ENCODE measurements around the gene CDH4. TPM values are rescaled to one million over a fixed set of nuclear protein-coding genes. Genes with fewer than 3 reads are reported as not detected.
"Not testable (repeated sequence)": the region's sequence is repeated elsewhere in the genome, so short reads cannot be mapped to it uniquely, and the experiment has no call there.

The CDH4 gene
- polyA plus RNA-seq, 4 donors = 1.1 to 8.1 (median 6.9) TPM

DNA sequence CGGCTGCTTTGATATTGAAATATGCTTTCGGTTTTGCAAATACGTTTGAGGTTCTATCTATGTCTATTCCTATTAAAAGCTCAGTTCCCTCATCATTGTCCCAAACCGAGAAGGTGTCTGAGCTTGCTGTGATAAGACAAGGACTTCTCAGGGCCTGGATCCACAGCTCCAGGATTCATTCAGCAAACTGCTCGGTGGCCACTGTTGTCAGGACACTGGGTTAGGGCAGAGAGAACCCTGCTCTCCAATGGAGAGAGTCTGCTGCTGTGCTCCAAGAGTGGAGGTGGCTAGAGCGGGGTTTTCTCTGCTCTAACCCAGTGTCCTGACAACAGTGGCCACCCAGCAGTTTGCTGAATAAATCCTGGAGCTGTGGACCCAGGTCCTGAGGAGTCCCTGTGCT, 198.5 kb downstream of the CDH4 start:
- DNase-seq (ENCODE audit: low read depth in 4 of 4, low spot score in 3 of 4) = no peak

DNA sequence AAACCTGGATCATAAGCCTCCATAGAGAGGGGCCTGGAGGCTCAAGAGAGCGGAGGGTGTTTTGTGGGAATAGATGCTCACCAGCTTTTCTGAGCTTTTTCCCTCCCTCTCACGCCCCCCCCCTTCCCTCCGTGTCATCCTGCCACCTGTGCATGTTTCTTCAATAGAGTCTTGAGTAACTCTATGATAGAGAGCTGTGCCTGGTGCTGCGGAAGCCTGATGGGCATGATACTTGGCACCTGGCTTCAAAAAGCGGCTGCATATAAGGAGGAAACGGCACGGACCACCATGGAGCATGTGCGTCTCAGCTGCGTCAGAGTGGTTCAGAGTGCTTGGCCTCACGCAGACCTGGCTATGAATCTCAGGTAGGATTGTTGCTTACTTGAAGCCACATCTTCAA, 198.9 kb downstream of the CDH4 start:
- no peak for DNase-seq (ENCODE audit: low read depth in 4 of 4, low spot score in 3 of 4)

DNA sequence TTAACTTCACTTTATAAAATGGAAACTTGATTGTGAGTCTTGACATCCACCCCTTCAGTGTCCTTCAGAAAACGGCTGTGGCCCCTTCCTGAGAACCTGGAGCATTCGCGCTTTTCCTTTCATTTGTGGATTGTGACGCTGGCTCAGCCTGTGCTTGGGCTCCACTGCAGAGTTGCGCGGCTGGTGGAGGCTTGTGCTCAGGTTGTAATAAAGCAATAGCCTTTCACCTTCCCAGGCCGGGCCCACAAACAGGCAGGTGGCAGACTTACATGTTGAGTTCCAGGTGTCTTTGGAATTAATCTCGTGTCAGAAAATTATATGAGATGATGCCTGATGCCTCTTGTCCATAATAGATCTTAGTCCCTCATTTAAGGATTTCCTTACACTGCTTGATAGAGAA, 199.9 kb downstream of the CDH4 start:
- no peak for DNase-seq (ENCODE audit: low read depth in 4 of 4, low spot score in 3 of 4)

DNA sequence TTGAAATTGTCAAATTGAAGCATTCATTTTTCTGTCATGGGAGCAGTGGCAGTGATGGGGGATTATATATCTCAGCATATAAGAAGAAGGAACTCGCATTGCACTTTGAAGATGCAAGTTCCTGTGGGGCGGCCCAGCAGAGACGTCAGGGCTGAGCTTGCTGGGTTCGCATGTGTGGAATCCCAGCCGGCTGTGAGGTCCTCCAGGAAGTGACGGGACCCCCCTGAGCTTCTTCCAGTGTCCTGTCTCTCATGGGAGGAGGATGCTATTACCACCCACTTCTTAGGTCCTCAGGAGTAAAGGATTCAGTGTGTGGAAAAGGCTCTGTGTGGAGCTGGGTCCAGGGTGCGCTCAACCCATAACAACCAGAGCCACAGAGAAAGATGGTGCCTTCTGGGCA, 201.2 kb downstream of the CDH4 start:
- DNase-seq (ENCODE audit: low read depth in 4 of 4, low spot score in 3 of 4) = no peak

DNA sequence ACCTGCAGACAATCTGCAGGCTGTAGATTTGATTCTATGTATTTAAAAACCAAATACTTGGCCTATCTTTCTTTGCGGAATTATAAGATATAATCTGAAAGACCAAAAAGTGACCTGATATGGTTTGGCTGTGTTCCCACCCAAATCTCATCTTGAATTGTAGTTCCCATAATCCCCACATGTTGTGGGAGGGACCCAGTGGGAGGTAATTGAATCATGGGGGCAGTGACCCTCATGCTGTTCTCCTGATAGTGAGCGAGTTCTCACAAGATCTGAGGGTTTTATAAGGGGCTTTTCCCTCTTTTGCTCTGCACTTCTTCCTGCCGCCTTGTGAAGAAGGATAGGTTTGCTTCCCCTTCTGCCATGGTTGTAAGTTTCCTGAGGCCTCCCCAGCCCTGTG, 201.6 kb downstream of the CDH4 start:
- DNase-seq (ENCODE audit: low read depth in 4 of 4, low spot score in 3 of 4) = not testable (repeated sequence)

DNA sequence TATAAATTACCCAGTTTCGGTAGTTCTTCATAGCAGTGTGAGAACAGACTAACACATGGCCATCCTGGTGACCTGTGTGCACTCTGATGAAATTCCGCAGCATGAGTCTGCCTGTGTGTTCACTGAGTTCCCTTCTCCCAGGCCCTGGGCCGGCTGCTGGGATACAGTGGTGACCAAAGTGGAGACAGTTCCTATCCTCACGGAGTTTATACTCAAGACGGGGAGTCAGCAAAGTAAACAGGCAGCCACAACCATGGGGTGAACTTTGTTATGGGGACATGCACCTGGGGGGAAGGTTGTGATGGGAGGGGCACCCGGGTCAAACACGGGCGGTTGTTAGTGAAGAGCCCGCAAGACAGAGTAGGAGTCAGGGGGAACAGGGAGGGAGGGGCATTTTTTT, 202.0 kb downstream of the CDH4 start:
- no peak for DNase-seq (ENCODE audit: low read depth in 4 of 4, low spot score in 3 of 4)

DNA sequence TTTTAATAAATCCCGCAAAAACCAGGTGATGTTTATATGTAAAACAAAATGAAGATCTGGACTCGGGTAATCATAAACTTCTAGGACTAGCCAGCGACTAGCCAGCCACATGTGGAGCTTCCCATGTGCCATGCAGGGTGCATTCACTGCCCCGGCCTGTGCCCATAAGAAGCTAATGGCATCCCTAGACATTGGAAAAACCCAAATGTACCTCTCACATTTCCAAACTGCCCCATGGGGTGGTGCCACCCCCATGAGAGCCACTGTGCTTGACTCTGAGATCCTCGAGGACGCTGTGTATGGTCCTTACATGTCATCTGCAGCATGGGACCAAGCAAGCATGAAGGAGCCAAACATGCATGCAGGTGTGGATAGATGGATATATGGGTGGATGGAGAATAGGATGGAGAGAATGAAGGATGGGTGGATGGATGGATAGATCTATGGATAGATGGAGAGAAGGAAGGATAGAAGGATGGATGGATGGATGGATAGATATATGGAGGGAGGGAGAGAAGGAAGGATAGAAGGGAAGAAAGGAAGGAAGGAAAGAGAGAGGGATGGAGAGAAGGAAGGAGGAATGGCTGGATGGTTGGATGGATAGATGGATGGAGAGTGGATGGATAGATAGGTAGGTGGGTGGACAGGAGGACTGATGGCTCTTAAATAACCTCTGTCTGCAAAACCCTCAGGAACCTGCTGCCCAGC, 203.6 kb downstream of the CDH4 start:
- DNase-seq (ENCODE audit: low read depth in 4 of 4, low spot score in 3 of 4) = no peak

DNA sequence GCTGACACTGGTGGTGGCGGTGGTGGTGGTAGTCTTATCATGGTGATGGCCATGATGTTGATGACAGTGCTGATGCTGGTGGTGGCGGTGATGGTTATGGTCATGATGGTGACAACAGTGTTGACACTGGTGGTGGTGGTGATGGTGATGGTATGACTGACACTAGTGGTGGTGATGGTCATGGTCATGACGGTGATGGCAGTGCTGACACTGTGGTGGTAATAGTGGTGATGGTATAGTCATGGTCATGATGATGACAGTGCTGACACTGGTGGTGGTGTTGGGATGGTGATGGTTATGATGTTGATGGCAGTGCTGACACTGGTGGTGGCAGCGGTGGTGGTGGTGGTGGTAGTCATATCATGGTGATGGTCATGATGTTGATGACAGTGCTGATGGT, 205.7 kb downstream of the CDH4 start:
- no peak for DNase-seq (ENCODE audit: low read depth in 4 of 4, low spot score in 3 of 4)

DNA sequence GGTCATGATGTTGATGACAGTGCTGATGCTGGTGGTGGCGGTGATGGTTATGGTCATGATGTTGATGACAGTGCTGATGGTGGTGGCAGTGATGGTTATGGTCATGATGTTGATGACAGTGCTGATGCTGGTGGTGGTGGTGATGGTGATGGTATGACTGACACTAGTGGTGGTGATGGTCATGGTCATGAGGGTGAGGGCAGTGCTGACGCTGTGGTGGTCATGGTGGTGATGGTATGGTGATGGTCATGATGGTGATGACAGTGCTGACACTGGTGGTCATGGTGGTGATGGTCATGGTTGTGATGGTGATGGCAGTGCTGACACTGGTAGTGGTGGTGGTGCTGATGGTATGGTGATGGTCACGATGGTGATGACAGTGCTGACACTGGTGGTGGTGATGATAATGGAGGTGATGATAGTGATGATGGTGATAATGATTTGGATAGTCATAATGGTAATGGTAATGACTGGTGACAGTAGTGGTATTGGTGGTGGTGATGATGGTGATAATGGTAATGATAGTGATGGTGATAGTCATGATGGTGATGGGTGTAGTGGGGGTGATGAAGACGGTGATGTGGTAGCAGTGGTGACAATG, 206.2 kb downstream of the CDH4 start:
- DNase-seq (ENCODE audit: low read depth in 4 of 4, low spot score in 3 of 4) = no peak

DNA sequence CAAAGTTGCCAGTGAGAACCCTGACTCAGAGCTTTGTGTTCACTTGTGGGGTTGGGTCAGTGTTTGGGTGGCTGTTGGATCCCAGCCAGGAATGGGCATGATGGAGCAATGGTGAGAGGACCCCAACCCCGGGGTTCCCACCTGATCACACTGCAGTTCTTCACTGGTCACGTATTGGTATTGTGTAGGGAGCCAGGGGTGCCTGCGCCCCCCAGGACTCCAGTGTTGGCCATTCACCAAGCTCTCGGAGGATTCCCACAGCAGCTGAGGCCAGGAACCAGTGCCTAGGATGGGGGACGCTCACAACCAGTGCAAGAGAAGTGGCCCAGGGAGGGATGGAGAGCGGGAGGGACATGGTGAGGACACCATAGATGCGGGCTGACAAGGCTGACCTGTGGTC, 207.2 kb downstream of the CDH4 start:
- DNase-seq (ENCODE audit: low read depth in 4 of 4, low spot score in 3 of 4) = no peak

DNA sequence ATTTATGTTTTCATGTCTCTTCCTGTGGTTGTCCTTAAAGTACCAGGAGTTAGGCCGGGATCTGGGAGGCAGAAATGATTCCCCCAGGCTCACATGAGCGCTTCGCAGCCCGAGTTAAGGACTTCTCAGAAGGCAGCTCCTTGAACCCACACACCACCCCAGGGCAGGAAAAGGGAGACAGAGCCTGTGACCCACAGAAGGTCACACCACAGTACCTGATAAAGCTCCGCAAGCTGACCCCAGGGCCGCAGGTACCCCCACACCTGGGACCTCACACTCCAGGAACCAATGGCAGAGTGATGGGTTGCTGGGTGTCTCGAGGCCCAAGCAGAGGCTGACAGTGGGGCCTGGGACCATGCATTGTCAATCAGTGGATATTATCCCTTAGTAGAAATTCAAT, 207.6 kb downstream of the CDH4 start:
- DNase-seq (ENCODE audit: low read depth in 4 of 4, low spot score in 3 of 4) = no peak

DNA sequence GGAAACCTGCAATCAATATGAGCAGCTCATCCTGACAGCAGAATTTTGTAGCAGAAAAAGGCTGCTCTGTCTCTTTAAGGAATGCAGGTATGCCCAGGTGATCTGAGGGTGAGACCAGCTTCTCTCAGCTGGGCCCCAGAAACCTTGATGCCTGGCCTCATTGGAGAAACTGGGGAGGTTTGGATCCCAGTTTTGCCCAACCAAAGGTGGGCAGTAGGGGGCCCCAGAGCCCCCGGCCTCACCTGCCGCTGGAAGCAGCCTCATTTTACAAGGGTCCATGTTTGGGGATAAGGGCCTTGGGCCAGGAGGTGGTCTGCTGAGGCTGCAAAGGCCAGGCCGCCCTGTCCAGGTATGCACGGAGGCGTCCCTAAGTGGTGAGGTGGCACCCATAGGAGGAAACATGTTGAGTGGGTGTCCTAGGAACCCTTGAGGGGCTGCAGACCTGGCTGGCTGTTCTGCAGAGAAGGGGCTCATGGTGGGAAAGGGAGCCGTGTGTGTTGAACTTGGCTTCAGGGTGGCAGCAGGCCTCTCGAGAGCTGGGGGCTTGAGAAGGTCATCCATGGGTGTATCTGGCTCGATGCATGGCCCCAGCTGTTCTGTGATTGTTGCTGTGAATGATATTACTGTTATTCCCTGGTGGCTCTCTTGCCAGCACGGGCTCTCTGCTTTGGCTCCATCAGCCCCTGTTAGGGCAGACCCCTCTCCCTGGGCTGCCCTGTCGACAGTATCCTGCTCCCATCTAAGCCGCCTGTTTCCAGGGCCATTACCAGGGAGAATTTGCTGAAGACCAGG, 208.4 kb downstream of the CDH4 start:
- DNase-seq (ENCODE audit: low read depth in 4 of 4, low spot score in 3 of 4) = no peak

DNA sequence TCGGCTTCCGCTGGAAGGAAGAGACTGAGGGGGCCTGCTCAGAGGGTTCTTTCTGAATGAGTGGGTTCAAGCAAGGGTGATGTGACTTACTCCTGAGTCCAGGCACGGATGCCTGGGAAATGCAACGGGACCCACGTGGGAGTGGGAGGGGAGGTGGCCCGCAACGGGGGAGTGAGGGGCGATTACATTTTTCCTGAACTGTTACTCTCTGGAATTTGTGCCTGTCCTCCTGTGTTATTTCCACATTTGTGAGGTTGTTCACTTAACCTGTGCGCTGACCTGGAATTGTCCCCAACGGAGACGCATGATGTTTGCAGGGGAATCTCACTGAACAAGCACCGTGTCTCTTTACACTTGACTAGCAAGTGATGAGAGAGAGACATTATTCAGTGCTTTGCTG, 209.4 kb downstream of the CDH4 start:
- DNase-seq (ENCODE audit: low read depth in 4 of 4, low spot score in 3 of 4) = peak; percentile 27 to 60 (median 41)

DNA sequence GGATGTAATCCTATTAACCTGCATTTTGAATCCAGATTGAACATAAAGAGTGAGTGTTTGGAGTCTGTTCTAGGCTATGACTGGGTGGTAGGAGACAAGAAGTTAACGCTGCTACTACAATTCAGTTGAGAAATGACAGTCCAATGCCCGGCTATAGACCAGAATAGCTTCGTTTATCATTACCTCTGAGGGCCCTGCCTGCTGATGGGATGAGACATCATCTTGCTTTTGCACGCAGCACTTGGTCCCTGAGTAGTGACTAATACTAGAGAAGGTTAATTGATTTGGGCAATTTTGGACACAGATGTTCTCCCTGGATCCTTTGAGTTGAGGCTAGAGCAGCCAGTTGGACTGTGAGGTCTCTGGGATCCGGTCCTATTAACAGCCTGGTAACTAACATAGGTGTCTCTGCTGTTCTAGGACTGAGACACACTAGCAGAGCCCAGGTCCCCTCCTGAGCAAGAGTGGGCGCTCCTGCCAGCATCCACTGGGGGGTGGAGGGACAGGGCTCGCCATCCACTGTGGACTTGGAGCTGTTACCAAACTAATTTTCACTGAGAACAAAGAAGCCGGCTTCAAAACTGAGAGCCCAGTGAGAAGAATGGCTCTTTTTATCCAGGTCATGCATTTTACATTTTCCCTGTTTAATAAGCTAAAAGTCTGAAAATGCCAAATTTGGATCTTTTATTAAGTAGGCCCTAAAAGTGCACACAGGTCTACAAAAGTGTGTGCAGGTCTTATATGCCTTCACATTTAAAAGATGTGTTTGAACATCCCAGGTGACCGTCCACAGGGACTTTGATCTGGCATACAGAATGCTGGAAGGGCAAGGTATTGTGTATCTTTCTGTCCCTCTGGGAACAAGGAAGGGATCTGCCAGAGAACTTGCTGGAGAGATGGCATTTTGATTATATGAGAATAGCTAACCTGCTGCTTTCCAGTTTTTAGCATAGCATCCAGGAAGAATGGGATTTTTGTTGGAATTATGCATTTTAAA, 212.5 kb downstream of the CDH4 start:
- no peak for DNase-seq (ENCODE audit: low read depth in 4 of 4, low spot score in 3 of 4)

DNA sequence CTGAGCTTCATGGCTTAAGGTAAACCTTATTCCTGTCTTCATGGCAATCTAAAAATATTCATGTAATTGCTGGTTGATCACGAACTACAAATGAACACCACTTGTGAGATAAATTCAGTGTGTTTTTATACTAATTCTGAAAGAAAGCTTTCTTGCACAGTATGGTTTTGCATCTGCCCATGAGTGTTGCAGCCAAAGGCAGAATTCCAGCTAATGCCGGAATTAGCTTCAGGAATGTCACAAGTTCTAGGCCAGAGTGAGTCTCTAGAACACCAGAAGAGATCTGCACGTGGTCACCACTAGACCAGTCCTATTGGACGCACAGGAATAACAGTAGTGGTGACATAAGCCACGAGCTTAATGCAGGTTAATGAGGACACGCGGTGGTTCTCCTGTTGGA, 223.7 kb downstream of the CDH4 start:
- no peak for DNase-seq (ENCODE audit: low read depth in 4 of 4, low spot score in 3 of 4)

DNA sequence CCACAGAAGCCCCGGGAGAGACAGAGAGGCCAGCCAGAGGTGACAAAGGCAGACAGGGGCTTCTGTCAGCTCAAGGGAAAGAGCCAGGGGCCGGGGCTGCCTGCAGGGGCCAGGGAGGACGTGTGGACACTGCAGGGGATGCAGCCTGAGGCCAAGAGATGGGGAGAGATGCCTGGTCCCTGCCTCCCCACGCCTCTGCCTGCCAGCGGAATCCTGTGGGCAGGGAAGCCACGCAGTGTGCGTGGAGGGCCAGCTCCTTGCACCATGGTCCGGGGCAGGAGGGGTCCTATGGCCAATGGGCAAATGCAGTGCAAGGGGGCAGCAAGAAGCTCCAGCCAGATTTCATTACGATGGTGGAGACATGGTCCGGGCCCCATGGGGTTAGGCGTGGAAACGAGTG, 224.9 kb downstream of the CDH4 start:
- no peak for DNase-seq (ENCODE audit: low read depth in 4 of 4, low spot score in 3 of 4)

DNA sequence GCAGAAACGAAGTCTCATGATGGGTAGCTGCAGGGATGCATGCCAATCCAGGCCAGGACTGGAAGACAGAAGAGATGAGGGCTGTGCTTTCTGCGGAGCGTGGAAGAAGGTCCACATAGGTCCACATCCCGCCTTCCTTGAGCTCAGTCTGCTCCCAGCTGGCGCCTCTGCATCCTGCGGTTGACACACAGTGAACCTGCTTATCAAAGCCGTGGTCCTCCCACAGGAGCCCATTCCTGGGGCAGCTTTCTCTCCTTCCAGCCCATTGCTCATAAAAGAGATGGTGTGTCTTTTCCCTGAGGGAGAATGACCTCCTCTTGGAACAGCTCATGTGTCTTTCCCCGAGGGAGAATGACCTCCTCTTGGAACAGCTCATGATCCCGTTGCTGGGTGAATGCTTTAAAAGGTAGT, 225.4 kb downstream of the CDH4 start:
- no peak for DNase-seq (ENCODE audit: low read depth in 4 of 4, low spot score in 3 of 4)

DNA sequence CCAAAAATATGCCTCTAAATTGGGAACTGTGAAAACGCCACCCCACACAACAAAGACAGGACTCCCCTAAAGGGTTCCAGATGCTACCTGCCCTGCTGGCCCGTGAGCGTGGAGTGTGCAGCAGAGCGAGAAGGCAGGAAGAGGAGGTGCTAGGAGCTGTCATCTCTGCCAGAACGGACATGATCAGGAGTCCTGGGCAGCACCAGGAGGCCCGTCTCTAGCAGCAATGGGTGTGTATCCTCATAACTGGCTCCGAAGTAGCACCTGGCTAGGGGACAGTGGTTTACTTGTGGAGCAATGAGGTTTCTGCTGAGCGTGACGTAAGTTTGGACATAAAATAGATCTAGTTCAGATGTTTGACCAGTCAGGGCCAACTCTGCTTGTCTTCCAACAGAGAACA, 226.0 kb downstream of the CDH4 start:
- no peak for DNase-seq (ENCODE audit: low read depth in 4 of 4, low spot score in 3 of 4)

DNA sequence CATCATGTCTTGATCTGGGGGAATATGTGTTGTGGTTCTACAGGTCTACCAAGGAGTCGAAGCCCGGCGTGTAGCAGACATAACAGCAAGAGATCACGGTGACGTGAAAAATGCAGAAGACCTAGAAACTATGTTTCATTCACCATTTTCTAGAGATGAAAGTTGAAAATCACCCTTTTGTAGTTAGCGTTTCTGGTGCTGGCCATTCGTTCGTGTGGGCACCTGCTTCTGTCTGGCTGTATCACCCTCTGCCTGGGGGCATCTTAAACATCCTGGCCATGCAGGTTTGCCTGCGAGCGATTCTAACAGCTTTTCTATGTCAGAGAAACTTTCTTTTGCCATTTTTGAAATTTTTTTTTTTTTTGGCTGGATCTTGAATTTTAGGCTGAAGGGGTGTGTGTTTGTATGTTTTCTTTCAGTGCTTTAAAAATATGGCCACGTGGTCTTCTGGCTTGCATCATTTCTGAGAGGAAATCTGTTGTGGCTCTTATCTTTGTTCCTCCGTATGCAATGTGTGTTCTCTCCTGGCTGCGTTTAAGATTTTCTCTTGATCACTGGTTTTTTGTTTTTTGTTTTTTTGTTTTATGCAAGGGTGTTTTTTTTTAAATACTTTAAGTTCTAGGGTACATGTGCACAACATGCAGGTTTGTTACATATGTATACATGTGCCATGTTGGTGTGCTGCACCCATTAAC, 226.7 kb downstream of the CDH4 start:
- DNase-seq (ENCODE audit: low read depth in 4 of 4, low spot score in 3 of 4) = no peak

DNA sequence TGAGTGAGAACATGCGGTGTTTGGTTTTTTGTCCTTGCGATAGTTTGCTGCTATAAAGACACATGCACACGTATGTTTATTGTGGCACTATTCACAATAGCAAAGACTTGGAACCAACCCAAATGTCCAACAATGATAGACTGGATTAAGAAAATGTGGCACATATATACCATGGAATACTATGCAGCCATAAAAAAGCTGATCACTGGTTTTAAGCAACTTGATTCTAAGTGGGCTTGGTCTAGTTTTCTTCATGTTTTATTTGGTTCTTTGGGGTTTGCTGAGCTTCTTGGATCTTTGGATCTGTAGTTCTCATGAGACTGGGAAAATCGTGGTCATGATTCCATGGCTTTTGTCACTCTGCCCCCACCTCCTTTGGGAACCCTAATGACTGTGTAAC, 227.4 kb downstream of the CDH4 start:
- not testable (repeated sequence) for DNase-seq (ENCODE audit: low read depth in 4 of 4, low spot score in 3 of 4)
